Amniotic epithelial cell (primary cell): ENCODE data around the gene ZNF350.
"Not testable (repeated sequence)": the region's sequence is repeated elsewhere in the genome, so short reads cannot be mapped to it uniquely, and the experiment has no call there.

Source experiments
- DNase-seq: peaks from one replicate; pipeline ENCODE4 v3.0.0-alpha.2; 2010; ENCODE audit warnings: low read depth

The ZNF350 gene

GRCh38 chr19:51971624-51972023 lies 15.0 kb downstream of the ZNF350 start:
- peak; percentile 54 for DNase-seq

GRCh38 chr19:51970718-51971117 lies 15.9 kb downstream of the ZNF350 start:
- DNase-seq, result no peak

GRCh38 chr19:51965583-51965982 lies 21.1 kb downstream of the ZNF350 start:
- no peak for DNase-seq

GRCh38 chr19:51960621-51961233 lies 25.9 kb downstream of the ZNF350 start:
- peak; percentile 86 for DNase-seq

GRCh38 chr19:51959791-51960190 lies 26.8 kb downstream of the ZNF350 start:
- DNase-seq, result peak; percentile 22

- not testable (repeated sequence) for DNase-seq
These were observed 28.8 kb downstream of the ZNF350 start for GRCh38 chr19:51957846-51958245.

GRCh38 chr19:51948975-51949374 lies 37.7 kb downstream of the ZNF350 start:
- no peak for DNase-seq

- no peak for DNase-seq
These were observed 40.0 kb downstream of the ZNF350 start for GRCh38 chr19:51946602-51947001.

GRCh38 chr19:51944798-51945552 lies 41.7 kb downstream of the ZNF350 start:
- peak; percentile 33 for DNase-seq

- DNase-seq, result no peak
These were observed 47.7 kb downstream of the ZNF350 start for GRCh38 chr19:51938936-51939335.

GRCh38 chr19:51931921-51932320 lies 54.7 kb downstream of the ZNF350 start:
- no peak for DNase-seq

- no peak for DNase-seq
These were observed 58.8 kb downstream of the ZNF350 start for GRCh38 chr19:51927859-51928258.

- DNase-seq, result peak; percentile 97
These were observed 59.6 kb downstream of the ZNF350 start, which contains the start of gene ZNF613 for GRCh38 chr19:51926784-51927741. Gene ZNF613, plus strand, starts transcription at chr19:51927472. Its CDS starts 8,749 bp downstream, at chr19:51936221.

GRCh38 chr19:51926426-51926783 lies 60.2 kb downstream of the ZNF350 start:
- DNase-seq, result no peak

- DNase-seq, result no peak
These were observed 64.7 kb downstream of the ZNF350 start for GRCh38 chr19:51921949-51922348.

GRCh38 chr19:51919606-51920005 lies 67.0 kb downstream of the ZNF350 start:
- DNase-seq, result no peak

GRCh38 chr19:51916167-51916566 lies 70.5 kb downstream of the ZNF350 start:
- DNase-seq, result no peak

- no peak for DNase-seq
These were observed 71.2 kb downstream of the ZNF350 start for GRCh38 chr19:51915324-51915867.
